SK-N-SH (cell line): ENCODE data around the gene TMEM213. TPM values are rescaled to one million over a fixed set of nuclear protein-coding genes. Genes with fewer than 3 reads are reported as not detected.

Source experiments
- CTCF ChIA-PET: fragments of 300-600, 350-600 bp; formaldehyde crosslinking; extraction: SDS; loops from one replicate; lab custom pipeline; 2021; lab: Yijun Ruan, JAX
- POLR2A ChIA-PET: fragments of 350-600 bp; sonication (Branson Sonifier 250); formaldehyde crosslinking; extraction: SDS; loops from one replicate; lab custom pipeline; 2020; ENCODE audit warnings: antibody characterized with exemption, inconsistent platforms; lab: Yijun Ruan, JAX
- DNase-seq: peaks from one replicate; pipeline ENCODE4 v3.0.0; 2012
- H2AFZ ChIP-seq: fragments of 200-600 bp; sonication (generic); 2 replicates; pipeline ENCODE4 v1.8.1; 2016; ENCODE audit warnings: antibody characterized with exemption, mild to moderate bottlenecking, low read depth
- H3F3A ChIP-seq: fragments of 200-600 bp; sonication (generic); replicated peaks from 2 replicates; pipeline ENCODE3; 2016; ENCODE audit warnings: antibody characterized with exemption, mild to moderate bottlenecking; ENCODE audit not compliant: insufficient read depth
- H3K27ac ChIP-seq, 2 experiments: fragments of 200-500 bp in 1 of 2; fragments of 200-600 bp in 1 of 2; sonication (Bioruptor generic) in 1 of 2; sonication (generic), shearing (Covaris generic) in 1 of 2; 2 replicates each; pipeline versions ENCODE4 v1.5.1 to v1.6.1; 2014 to 2016; ENCODE audit warnings: low read depth in 2 of 2, inconsistent platforms in 1 of 2, low read length in 1 of 2, mild to moderate bottlenecking in 1 of 2, mixed read lengths in 1 of 2
- H3K27me3 ChIP-seq: fragments of 200-600 bp; sonication (generic), shearing (Covaris generic); 2 replicates; pipeline ENCODE4 v1.6.1; 2016; ENCODE audit warnings: mixed run types; ENCODE audit not compliant: insufficient read depth
- H3K36me3 ChIP-seq, 2 experiments: fragments of 200-500 bp in 1 of 2; fragments of 200-600 bp in 1 of 2; sonication (Bioruptor generic) in 1 of 2; sonication (generic) in 1 of 2; replicated peaks in 1 of 2; 2 replicates each; pipeline versions ENCODE3 to v1.5.1; 2014 to 2016; ENCODE audit warnings: low read length in 1 of 2, mild to moderate bottlenecking in 1 of 2; ENCODE audit not compliant: insufficient read depth in 2 of 2, control insufficient read depth in 1 of 2
- H3K4me1 ChIP-seq, 2 experiments: fragments of 200-500 bp in 1 of 2; fragments of 200-600 bp in 1 of 2; sonication (Bioruptor generic) in 1 of 2; sonication (generic), shearing (Covaris generic) in 1 of 2; 2 replicates each; pipeline versions ENCODE4 v1.5.1 to v1.6.1; 2014 to 2016; ENCODE audit warnings: low read depth in 1 of 2, low read length in 1 of 2, mixed run types in 1 of 2; ENCODE audit not compliant: insufficient read depth in 2 of 2, control insufficient read depth in 1 of 2
- H3K4me2 ChIP-seq: fragments of 200-600 bp; sonication (generic), shearing (Covaris generic); 2 replicates; pipeline ENCODE4 v1.6.1; 2017; ENCODE audit warnings: mixed run types
- H3K4me3 ChIP-seq, 2 experiments: fragments of 200-500 bp in 1 of 2; fragments of 200-600 bp in 1 of 2; sonication (Bioruptor generic) in 1 of 2; sonication (generic), shearing (Covaris generic) in 1 of 2; 2 replicates each; pipeline versions ENCODE4 v1.5.1 to v1.8.1; 2014 to 2016; ENCODE audit warnings: low read depth in 2 of 2, inconsistent platforms in 1 of 2, low read length in 1 of 2, mild to moderate bottlenecking in 1 of 2, mixed read lengths in 1 of 2, moderate library complexity in 1 of 2
- H3K79me2 ChIP-seq: fragments of 200-600 bp; sonication (generic); 2 replicates; pipeline ENCODE4 v1.8.1; 2017; ENCODE audit warnings: mild to moderate bottlenecking; ENCODE audit not compliant: insufficient read depth
- H3K9ac ChIP-seq: fragments of 200-600 bp; sonication (generic); 2 replicates; pipeline ENCODE4 v1.6.1; 2017; ENCODE audit warnings: mixed run types
- H3K9me2 ChIP-seq: fragments of 200-600 bp; sonication (generic); 2 replicates; pipeline ENCODE4 v1.6.1; 2017; ENCODE audit warnings: mixed run types
- H3K9me3 ChIP-seq: fragments of 200-600 bp; sonication (generic); 2 replicates; pipeline ENCODE4 v1.6.1; 2017; ENCODE audit warnings: mixed run types, mild to moderate bottlenecking, moderate library complexity
- H4K20me1 ChIP-seq: fragments of 200-600 bp; sonication (generic); 2 replicates; pipeline ENCODE4 v1.6.1; 2017; ENCODE audit warnings: mild to moderate bottlenecking, mixed run types; ENCODE audit not compliant: insufficient read depth
- CHD2 ChIP-seq: fragments of 150-350 bp; IDR thresholded peaks from 2 replicates; pipeline ENCODE4 v1.6.1; 2018; ENCODE audit warnings: low read length; ENCODE audit not compliant: partially characterized antibody
- CTCF ChIP-seq: fragments of 200-600 bp; sonication (generic); IDR thresholded peaks from 2 replicates; pipeline ENCODE4 v1.6.1; 2017; ENCODE audit warnings: antibody characterized with exemption, mild to moderate bottlenecking, moderate library complexity
- FOSL2 ChIP-seq: IDR thresholded peaks from 2 replicates; pipeline ENCODE4 v1.4.0; 2012; ENCODE audit warnings: low read depth, mild to moderate bottlenecking, moderate library complexity, borderline replicate concordance
- FOXJ3 ChIP-seq: sonication (generic); formaldehyde crosslinking; IDR thresholded peaks from 2 replicates; pipeline ENCODE4 v1.5.1; 2020; ENCODE audit warnings: mild to moderate bottlenecking, missing genetic modification reagents
- GABPA ChIP-seq: IDR thresholded peaks from 2 replicates; pipeline ENCODE4 v1.4.0; 2012; ENCODE audit warnings: low read depth, mild to moderate bottlenecking
- GATA2 ChIP-seq: sonication (generic); formaldehyde crosslinking; IDR thresholded peaks from 2 replicates; pipeline ENCODE4 v1.5.0; 2020; ENCODE audit warnings: mild to moderate bottlenecking, missing genetic modification reagents
- IRF3 ChIP-seq: fragments of 150-350 bp; IDR thresholded peaks from 2 replicates; pipeline ENCODE4 v1.6.1; 2016; ENCODE audit warnings: mild to moderate bottlenecking, low read depth, low read length
- JUND ChIP-seq: IDR thresholded peaks from 2 replicates; pipeline ENCODE4 v1.4.0; 2012
- MEF2A ChIP-seq: IDR thresholded peaks from 2 replicates; pipeline ENCODE4 v1.4.0; 2012; ENCODE audit warnings: low read depth, borderline replicate concordance
- NFIC ChIP-seq: IDR thresholded peaks from 2 replicates; pipeline ENCODE4 v1.4.0; 2012; ENCODE audit warnings: borderline replicate concordance
- NRF1 ChIP-seq: IDR thresholded peaks from 2 replicates; pipeline ENCODE4 v1.6.1; 2012; ENCODE audit warnings: low read depth, mild to moderate bottlenecking, low read length
- RAD21 ChIP-seq: IDR thresholded peaks from 2 replicates; pipeline ENCODE4 v1.6.1; 2012; ENCODE audit warnings: mild to moderate bottlenecking, low read length
- RFX5 ChIP-seq: IDR thresholded peaks from 2 replicates; pipeline ENCODE4 v1.6.1; 2012; ENCODE audit warnings: mild to moderate bottlenecking, improper control_type of control experiment, low read length
- SIN3A ChIP-seq: IDR thresholded peaks from 2 replicates; pipeline ENCODE4 v1.6.1; 2012; ENCODE audit warnings: low read depth, mild to moderate bottlenecking, low read length, moderate library complexity, borderline replicate concordance
- TEAD4 ChIP-seq: IDR thresholded peaks from 2 replicates; pipeline ENCODE4 v1.4.0; 2012; ENCODE audit warnings: mild to moderate bottlenecking, borderline replicate concordance; ENCODE audit not compliant: insufficient read depth
- USF2 ChIP-seq: fragments of 150-350 bp; IDR thresholded peaks from 2 replicates; pipeline ENCODE4 v1.6.1; 2017; ENCODE audit warnings: antibody characterized with exemption, low read length, low read depth, borderline replicate concordance
- ZBTB33 ChIP-seq: IDR thresholded peaks from 2 replicates; pipeline ENCODE4 v1.4.0; 2012; ENCODE audit warnings: low read depth, borderline replicate concordance
- WGBS: methylation state at CpG from one replicate; pipeline ENCODE4 v1.1.6; 2017; ENCODE audit warnings: low lambda C conversion rate; 5-methylcytosine and 5-hydroxymethylcytosine counted together
- polyA plus RNA-seq, 3 experiments: library from polyadenylated mRNA; depleted of rRNA; stranded (reverse); fragments of >200 nt; gene quantifications; 2 replicates each; pipeline ENCODE4 v1.2.3, GENCODE V29; 2012

The TMEM213 gene
- polyA plus RNA-seq, 1 of the 3 experiments (the other 2 are of a cell fraction) = not detected

- Histone ChIP-seq H3K9me3 (no peaks in the 10 kb centered on the region), H3K79me2 (no peaks in the 10 kb centered on the region), H3K4me3 (no peak overlapping the region), H3K27me3 (no peaks in the 10 kb centered on the region), H3K36me3 (peaks cover 7 to 32% of the 10 kb centered on the region in 2 experiments), H3K9ac (no peak overlapping the region), H2AFZ (no peak overlapping the region), H3F3A (peaks cover 3% of the 10 kb centered on the region), H3K4me1 (peaks cover 0 to 14% of the 10 kb centered on the region in 2 experiments; a peak in 1 of 4 replicates), H3K9me2 (no peaks in the 10 kb centered on the region), H3K27ac (no peak overlapping the region), H4K20me1 (no peaks in the 10 kb centered on the region), H3K4me2 (no peak overlapping the region)
- TF ChIP-seq JUND (no peak), GABPA (no peak), FOSL2 (no peak), MEF2A (no peak), CTCF (no peak), CHD2 (no peak), RFX5 (no peak), RAD21 (no peak), USF2 (no peak), NFIC (no peak), FOXJ3 (CRISPR knock-in tag) (no peak), NRF1 (no peak), TEAD4 (no peak), GATA2 (CRISPR knock-in tag) (no peak), ZBTB33 (no peak), SIN3A (no peak), IRF3 (no peak)
- ChIA-PET POLR2A (no interaction called here), CTCF (interaction anchor here (1.0 to 4.5 kb wide), 4 partner anchors 13 to 193 kb away, joined by 3 to 16 read pairs (median 5); no protein-coding TSS in a partner anchor)
- WGBS = 96% methylated on average over 6 of the region's 6 CpGs
- no peak for DNase-seq
Observed at GRCh38 chr7:138882249-138882648, 84.5 kb downstream of the TMEM213 start.
